Sigmoid colon (tissue), 4 donors: ENCODE measurements around the gene SH3BP5.
A peak's percentile ranks its signal among the peaks of the same experiment; 100 is the strongest.

ENCODE experiments used
- CTCF ChIP-seq, 4 experiments: fragments of 450-650 bp in 3 of 4; fragments of 200-600 bp in 1 of 4; IDR thresholded peaks; one replicate each; pipeline ENCODE4 v1.5.1; 2016 to 2019; ENCODE audit warnings: antibody characterized with exemption in 4 of 4, mild to moderate bottlenecking in 3 of 4, moderate library complexity in 2 of 4
- EP300 ChIP-seq, 4 donors: sonication (generic); formaldehyde crosslinking; IDR thresholded peaks; one replicate each; pipeline ENCODE4 v1.6.1; 2017; ENCODE audit warnings: antibody characterized with exemption in 4 of 4
- POLR2A ChIP-seq, 2 donors: fragments of 450-650 bp; IDR thresholded peaks; one replicate each; pipeline ENCODE4 v1.6.1; 2016; ENCODE audit warnings: antibody characterized with exemption in 2 of 2, mild to moderate bottlenecking in 2 of 2, moderate library complexity in 2 of 2
- POLR2AphosphoS5 ChIP-seq, 4 donors: sonication (generic); formaldehyde crosslinking; IDR thresholded peaks; one replicate each; pipeline ENCODE4 v1.6.1; 2017; ENCODE audit warnings: antibody characterized with exemption in 4 of 4

- TF ChIP-seq POLR2AphosphoS5 (IDR thresholded peaks at IDR 0.05), result peak; percentile 48 to 79 (median 70)
- no peak for TF ChIP-seq POLR2A (IDR thresholded peaks at IDR 0.05)
- TF ChIP-seq CTCF (IDR thresholded peaks at IDR 0.05), result peak in 3 of 4 experiments; percentile 17 to 75 (median 31)
- TF ChIP-seq EP300 (IDR thresholded peaks at IDR 0.05), result no peak
Measured at GRCh38 chr3:15332405-15333098, at the start of gene SH3BP5.
